ENCODE data around the gene FOXO1. TPM values are rescaled to one million over a fixed set of nuclear protein-coding genes. Genes with fewer than 3 reads are reported as not detected.

The FOXO1 gene
- total and polyA plus RNA-seq, 2 of the 13 experiments (the other 11 are each of a cell fraction or from before 2014, with no cell fraction given), result 8.1 to 13.1 TPM

GRCh38 chr13:40536443-40537113 lies 129.9 kb downstream of the FOXO1 start (continued):
- TF ChIP-seq ZBTB40 (IDR thresholded peaks at IDR 0.05) (no peak), ZBTB40 (CRISPR knock-in tag; IDR thresholded peaks at IDR 0.05) (0 out of 2 replicates have a peak, but pooled peaks have one; percentile 33), CBX2 (IDR thresholded peaks at IDR 0.05; ENCODE audit: low read depth, low read length) (no peak), CBX2 (CRISPR knock-in tag; IDR thresholded peaks at IDR 0.05; ENCODE audit: low read depth) (no peak), HNRNPUL1 (IDR thresholded peaks at IDR 0.05; ENCODE audit: low read depth, low read length) (no peak), ZNF780A (CRISPR knock-in tag; IDR thresholded peaks at IDR 0.05) (no peak), ZMAT5 (CRISPR knock-in tag; IDR thresholded peaks at IDR 0.05; ENCODE audit: borderline replicate concordance, low read depth) (no peak), RERE (CRISPR knock-in tag; IDR thresholded peaks at IDR 0.05; ENCODE audit: low read depth) (0 out of 2 replicates have a peak, but pooled peaks have one; percentile 21), ZIK1 (CRISPR knock-in tag; IDR thresholded peaks at IDR 0.05; ENCODE audit: borderline replicate concordance, low read depth) (no peak), CSRNP2 (CRISPR knock-in tag; conservative IDR thresholded peaks at IDR 0.05; ENCODE audit: low read depth) (no peak), RORA (CRISPR knock-in tag; IDR thresholded peaks at IDR 0.05) (no peak), RBM22 (optimal IDR thresholded peaks at IDR 0.05; ENCODE audit: low read length) (no peak)
